Measurements from ENCODE around the gene GLS.
"Not testable (repeated sequence)": the region's sequence is repeated elsewhere in the genome, so short reads cannot be mapped to it uniquely, and the experiment has no call there.

GLS gene

DNA sequence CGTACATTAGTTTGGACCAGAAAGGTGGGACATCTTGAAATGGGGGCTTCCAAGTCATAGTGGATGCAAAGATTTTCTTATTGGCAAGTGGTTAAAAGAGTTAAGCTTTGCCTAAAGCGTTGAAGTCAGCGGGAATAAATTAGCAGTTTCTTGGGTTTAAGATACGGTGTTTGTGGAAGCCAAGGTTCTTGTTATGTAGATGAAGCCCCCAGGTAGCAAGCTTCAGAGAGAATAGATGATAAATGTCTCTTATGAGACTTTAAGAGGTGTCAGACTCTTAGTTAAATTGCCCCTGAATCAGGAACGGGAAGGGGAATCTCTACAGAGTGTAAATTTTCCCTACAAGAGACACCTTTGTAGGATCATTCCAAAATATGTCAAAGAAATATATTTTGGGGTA, 10.9 kb upstream of the GLS start:
- no peak for DNase-seq (ENCODE audit: low read depth in 1 of 2, low spot score in 1 of 2)
- TF ChIP-seq SPI1 (IDR thresholded peaks at IDR 0.05; ENCODE audit: borderline replicate concordance, low read depth) (no peak), POLR2AphosphoS5 (IDR thresholded peaks at IDR 0.05; ENCODE audit: low read depth) (no peak), CTCF (IDR thresholded peaks at IDR 0.05; ENCODE audit: insufficient read depth, low read length) (no peak), GABPA (IDR thresholded peaks at IDR 0.05; ENCODE audit: low read depth) (no peak), REST (IDR thresholded peaks at IDR 0.05; ENCODE audit: insufficient replicate concordance, low read depth) (no peak)
- H3K27me3 ChIP-seq (ENCODE audit: insufficient read depth, poor library complexity, severe bottlenecking): no peaks in the 10 kb centered on the region
- H3K27ac ChIP-seq (replicated peaks): no peak overlapping the region
- no peak overlapping the region for H3K4me3 ChIP-seq (replicated peaks; ENCODE audit: insufficient read depth, low read length)

- H3K4me3 ChIP-seq (replicated peaks; ENCODE audit: insufficient read depth, low read length); H3K27ac ChIP-seq (replicated peaks); DNase-seq (ENCODE audit: low read depth in 1 of 2, low spot score in 1 of 2); H3K27me3 ChIP-seq (ENCODE audit: insufficient read depth, poor library complexity, severe bottlenecking): not testable (repeated sequence)
Measured at GRCh38 chr2:190873451-190873850, 7.2 kb upstream of the GLS start.

- Histone ChIP-seq H3K4me3 (replicated peaks; ENCODE audit: insufficient read depth, low read length) (no peak overlapping the region), H3K27ac (replicated peaks) (no peak overlapping the region), H3K27me3 (ENCODE audit: insufficient read depth, poor library complexity, severe bottlenecking) (no peaks in the 10 kb centered on the region)
- DNase-seq (ENCODE audit: low read depth in 1 of 2, low spot score in 1 of 2): no peak
- TF ChIP-seq REST (IDR thresholded peaks at IDR 0.05; ENCODE audit: insufficient replicate concordance, low read depth): no peak
- TF ChIP-seq POLR2AphosphoS5 (IDR thresholded peaks at IDR 0.05; ENCODE audit: low read depth): no peak
- no peak for TF ChIP-seq CTCF (IDR thresholded peaks at IDR 0.05; ENCODE audit: insufficient read depth, low read length)
- no peak for TF ChIP-seq SPI1 (IDR thresholded peaks at IDR 0.05; ENCODE audit: borderline replicate concordance, low read depth)
- no peak for TF ChIP-seq GABPA (IDR thresholded peaks at IDR 0.05; ENCODE audit: low read depth)
Measured at GRCh38 chr2:190875891-190876290, 4.7 kb upstream of the GLS start.

DNA sequence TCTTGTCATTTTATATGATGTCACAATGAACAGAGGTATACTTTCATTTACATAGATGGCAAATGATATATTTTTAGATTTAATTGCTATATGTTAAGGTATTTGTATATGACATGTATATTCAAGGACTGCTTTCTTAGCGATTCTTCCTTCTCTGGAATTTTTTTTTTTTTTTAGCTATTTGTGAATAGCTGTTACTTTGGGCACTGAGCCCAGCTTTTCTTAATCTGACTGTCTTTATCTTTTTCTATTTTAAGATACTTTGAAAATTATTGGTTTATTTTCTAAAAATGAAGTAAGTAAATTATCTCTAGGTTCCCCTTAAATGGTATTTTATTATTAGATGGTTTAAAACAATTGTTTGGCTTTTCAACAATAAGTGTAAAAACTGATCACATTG, 4.0 kb upstream of the GLS start:
- TF ChIP-seq GABPA (IDR thresholded peaks at IDR 0.05; ENCODE audit: low read depth) (no peak), REST (IDR thresholded peaks at IDR 0.05; ENCODE audit: insufficient replicate concordance, low read depth) (no peak), CTCF (IDR thresholded peaks at IDR 0.05; ENCODE audit: insufficient read depth, low read length) (no peak), SPI1 (IDR thresholded peaks at IDR 0.05; ENCODE audit: borderline replicate concordance, low read depth) (no peak), POLR2AphosphoS5 (IDR thresholded peaks at IDR 0.05; ENCODE audit: low read depth) (no peak)
- H3K4me3 ChIP-seq (replicated peaks; ENCODE audit: insufficient read depth, low read length): no peak overlapping the region
- no peak overlapping the region for H3K27ac ChIP-seq (replicated peaks)
- no peaks in the 10 kb centered on the region for H3K27me3 ChIP-seq (ENCODE audit: insufficient read depth, poor library complexity, severe bottlenecking)
- no peak for DNase-seq (ENCODE audit: low read depth in 1 of 2, low spot score in 1 of 2)
